Stimulated activated CD8-positive, alpha-beta memory T cell treated with anti-CD3 and anti-CD28 coated beads, Interleukin-15, amount 100 ng/mL, for 1 hour (primary cell): ENCODE results near the gene TIAM2.
"Not testable (repeated sequence)": the region's sequence is repeated elsewhere in the genome, so short reads cannot be mapped to it uniquely, and the experiment has no call there.

Source experiments
- DNase-seq: peaks from one replicate; pipeline ENCODE4 v3.0.0-alpha.2; 2020; ENCODE audit warnings: low read depth

The TIAM2 gene

DNA sequence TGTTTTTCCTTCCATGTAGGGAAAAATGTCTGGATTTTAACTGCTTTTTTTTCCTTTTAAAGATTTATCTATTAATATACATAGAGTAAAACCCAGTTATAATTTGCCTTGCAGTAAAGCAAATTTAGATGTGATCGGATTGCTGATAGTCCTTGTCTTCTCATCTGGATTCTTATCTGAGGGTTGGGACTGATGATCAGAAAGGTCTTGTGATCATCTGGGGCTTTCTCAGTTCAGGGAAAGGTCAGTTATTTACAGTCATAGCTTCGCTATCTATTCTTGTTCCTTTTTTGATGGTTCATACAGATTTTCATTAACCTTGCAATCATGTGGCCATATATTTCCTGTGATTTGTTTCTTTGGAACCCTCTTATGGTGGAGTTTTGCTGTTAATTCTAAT is 204.9 kb downstream of the TIAM2 start:
- no peak for DNase-seq

DNA sequence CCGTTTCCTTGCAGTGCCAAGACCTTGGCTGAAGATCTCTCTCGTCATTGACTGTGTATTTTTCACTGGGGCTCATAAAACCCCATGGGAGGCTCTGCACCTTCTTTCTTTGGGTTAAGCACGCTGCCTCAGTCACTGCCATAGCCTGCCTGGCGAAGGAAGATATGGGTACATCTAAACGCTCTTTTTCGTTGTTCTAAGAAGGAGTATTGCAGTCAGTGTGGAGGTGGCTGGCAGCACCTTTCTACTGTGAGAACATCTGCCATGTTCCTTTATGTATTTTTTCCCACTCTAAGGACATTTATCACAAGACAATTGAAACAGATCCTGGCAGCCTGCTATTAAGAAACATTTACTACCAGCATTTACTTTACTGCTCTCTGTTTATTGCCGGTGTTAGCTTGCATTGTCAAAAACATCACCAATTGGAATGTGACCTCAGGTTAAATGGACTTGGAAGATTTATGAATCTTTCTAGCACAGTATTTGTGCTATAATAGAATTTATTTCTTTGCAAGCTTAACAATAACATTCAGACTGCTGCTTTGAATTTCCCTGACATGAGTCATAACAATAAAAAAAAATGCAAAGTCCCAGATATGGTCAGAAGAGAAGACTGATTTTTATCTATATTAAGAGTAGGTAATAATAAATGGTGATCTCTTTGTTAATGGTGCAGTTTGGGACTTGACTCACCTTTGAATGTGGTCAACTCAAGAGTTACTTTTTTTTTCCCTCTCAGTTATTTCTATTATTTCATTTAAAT is 206.5 kb downstream of the TIAM2 start:
- no peak for DNase-seq

DNA sequence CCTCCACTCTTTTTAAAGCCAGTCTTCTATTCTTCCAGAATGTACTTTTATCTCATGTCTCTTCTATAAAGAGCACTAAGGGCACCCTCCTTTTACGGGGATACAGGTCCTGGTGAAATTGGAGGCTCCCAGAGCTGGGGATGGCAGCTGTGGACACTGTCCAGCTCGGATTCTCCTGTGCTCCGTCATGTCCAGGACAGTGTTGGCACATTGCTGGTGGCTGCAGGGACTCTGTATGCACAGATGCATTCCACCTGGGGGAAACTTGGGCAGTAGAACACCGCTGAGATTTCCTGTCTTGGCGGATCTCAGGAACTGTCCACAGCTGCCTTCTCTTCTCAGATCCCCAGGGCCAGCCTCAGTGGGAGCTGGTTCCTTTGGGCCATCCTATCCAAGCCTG is 212.1 kb downstream of the TIAM2 start:
- no peak for DNase-seq

DNA sequence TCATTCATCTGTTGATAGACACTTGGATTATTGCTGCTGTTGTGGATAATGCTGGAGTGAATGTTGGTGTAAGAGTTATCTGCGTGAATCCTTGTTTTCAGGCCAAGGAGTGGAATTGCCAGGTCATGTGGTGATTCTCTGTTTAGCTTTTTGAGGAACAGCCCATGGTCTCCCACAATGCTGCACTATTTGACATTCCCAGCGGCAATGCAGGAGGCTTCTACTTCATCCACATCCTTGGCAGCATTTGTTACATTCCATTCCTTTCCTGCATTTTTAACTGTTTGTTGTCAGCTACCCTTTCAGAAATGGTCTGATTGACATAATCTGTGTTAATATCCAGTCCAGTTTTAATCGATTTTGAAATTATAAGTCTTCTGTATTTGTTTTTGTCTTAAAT is 217.0 kb downstream of the TIAM2 start:
- DNase-seq = no peak

DNA sequence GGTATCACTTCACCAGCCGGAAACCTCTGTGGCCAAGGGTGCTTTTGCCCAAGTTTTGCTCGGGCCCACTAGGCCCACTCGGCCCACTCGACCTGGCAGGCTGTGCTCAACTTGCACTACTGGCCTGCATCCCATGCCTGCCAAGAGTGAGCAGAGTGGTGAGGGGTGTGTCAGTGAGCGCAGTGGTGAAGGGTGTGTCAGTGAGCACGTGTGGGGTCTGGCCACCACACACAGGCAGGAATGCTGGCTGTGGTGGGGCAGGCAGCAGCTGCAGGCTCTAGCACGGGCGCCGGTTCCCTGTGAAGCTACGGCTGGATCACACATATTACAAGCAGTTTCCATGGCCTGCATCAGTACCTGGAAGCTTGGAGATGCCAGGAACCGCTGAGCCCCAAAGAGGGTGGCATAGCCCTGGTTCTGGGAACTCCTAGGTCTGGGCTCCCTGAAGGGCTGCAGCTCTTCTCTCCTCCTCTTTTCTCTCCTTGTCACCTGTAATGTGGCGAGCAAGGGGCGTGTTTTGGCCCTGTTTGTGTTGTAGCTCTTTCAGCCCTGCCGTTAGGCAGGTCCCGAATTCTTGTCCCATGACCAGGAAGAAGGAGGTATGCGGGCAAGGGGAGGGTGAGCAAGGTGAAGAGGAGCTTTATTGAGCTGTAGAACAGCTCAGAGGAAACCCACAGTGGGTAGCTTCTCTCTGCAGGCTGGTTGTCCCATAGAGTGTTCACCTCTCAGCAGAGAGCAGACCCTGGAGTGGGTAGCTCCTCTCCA is 217.7 kb downstream of the TIAM2 start:
- DNase-seq = no peak

DNA sequence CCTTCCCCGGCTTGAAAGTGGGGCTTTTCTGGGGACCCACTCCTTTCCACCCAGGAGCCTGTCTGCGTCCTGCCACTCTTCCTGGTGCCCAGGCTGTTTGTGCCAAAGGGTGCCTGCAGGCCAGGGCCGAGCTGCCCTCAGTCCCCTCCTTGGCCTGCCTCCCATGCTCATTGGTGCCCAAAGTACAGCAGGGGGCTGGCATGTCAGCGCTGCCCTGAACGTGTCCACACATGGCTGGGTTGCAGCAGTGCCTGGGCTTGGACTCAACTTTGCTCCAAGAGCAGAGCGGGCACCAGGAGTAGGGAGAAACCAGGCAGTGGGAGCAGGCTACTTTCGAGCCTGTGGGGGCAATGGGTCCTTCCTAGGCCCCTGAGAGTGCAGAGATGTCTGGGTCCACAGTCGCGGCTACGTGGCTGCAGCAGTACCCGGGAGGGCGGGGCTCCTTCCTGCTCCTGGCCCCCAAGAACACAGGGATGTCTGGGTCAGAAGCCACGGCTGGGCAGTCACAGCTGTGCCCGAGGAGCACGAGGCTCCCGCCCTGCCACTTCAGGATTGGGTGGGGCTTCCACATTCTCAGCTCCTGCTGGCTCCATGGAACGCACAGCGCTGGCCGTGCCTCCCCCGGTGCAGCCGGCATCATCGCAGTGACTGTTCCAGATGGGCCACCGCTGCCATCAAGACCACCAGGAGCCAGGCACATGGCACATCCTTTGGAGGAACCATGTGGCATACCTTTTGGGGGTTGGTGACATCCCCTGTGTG is 218.7 kb downstream of the TIAM2 start:
- DNase-seq = no peak

DNA sequence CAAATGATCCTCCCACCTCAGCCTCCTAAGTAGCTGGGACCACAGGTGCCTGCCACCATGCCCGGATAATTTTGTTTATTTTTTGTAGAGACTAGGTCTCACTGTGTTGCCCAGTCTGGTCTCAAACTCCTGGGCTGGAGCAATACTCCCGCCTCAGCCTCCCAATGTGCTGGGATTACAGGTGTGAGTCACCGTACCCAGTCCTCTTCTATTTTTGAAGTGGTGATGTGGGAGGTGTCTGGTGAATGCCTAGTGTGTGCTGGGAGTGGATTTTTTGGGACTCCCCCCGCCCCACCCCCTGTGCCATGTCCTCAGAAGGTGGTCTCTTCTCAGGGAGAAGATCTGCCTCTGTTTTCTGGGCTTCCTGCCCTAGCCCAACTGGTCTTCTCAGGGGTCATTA is 220.8 kb downstream of the TIAM2 start:
- no peak for DNase-seq

DNA sequence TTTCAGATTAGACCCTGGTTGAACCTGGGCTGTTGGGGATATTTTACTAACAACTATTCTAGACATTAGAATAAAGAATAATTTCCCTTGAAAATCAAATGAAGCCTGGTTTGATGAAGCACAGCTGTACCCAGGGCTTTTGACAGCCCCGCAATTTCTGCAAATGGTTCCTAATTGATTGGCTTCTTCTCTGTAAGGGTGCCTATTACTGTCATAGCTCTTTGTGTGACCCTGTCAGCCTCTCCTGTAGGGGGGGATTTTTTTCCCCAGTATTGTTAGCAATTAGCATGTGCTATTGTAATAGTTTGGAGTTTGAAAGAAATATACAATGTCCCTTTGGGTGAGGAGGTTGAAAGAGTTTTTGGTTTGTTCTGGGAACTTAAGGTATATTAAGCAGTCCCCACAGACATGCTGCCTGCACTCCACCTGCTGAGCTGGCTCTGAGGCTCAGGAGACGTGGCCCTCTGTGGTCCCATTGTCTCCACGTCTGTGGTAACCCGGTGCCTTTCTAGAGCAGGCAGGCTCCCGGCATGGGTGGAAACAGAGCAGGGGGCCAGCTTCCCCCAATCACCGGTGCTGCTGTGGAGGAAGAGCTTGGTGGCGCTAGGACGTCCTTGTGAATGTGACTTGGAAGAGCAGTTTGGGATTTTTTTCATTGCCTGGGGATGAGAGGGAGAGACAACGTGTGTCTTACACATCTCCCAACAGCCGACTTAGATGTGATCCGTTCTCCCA is 221.4 kb downstream of the TIAM2 start:
- no peak for DNase-seq

DNA sequence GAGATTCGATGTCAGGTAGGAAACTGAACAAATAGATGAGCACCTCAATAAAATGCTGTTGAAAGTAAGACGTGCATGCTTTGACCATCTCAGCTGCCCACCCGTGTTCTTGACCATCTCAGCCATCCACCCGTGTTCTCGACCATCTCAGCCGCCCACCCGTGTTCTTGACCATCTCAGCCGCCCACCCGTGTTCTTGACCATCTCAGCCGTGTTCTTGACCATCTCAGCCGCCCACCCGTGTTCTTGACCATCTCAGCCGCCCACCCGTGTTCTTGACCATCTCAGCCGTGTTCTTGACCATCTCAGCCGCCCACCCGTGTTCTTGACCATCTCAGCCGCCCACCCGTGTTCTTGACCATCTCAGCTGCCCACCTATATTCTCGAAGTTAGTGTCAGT is 223.6 kb downstream of the TIAM2 start:
- DNase-seq = not testable (repeated sequence)

DNA sequence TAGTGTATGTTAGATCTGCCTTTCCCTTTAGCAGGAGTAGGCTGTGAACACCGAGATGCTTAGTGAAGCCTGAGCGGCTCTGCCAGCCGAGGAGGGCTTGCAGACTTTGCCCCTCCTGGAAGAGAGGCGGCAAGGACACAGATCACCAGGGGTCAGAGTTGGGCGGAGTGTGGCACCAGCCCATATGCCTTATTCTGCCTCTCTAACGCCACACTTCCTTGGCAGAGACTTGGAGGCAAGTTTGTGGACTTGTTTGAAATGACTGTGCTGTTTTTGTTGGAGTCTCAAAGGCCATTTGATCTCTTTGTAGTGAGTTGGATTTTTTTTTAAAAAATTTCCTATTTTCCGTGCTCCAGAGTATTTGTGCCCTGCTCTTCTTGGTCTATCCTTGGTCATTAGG is 224.2 kb downstream of the TIAM2 start:
- no peak for DNase-seq

DNA sequence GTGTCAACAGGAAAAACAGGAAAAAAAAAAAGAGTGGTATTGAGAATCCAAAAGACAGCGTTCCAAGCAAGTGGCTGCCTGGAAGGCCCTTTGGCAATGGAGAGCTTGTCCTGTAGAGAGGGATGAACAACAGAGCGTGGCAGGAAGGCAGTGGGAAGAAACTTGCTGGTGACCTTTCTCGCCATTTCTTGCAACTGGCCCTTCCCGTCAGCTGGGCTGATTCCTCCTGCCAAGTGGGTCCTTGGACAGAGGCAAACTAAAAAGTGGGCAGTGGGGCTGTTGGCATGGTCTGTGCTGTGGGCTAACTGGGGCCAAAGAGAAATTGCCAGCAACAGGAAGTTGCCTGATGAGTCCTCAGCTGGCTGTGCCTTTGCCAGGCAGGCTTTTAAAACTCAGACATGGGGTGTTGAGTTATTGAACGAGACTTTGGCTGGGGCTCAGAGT is 224.8 kb downstream of the TIAM2 start:
- DNase-seq = no peak

DNA sequence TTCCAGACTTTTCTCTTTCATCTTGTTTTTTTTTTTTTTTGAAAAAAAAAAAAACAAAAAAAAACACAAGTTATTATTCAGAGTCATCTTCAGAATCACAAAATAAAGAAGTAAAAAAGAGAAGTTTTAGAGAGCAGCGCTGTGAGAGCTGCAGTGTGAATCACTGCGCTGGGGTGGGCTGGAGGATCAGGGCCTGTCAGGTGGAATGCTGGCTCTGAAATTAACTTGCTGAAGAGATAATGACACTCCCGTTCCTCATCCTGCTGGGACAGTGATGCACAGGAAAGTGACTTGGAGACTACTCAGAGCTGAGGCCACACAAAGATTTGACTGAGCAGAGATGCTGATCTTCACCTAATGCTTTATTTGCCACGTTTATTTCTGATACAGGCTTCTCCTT is 226.0 kb downstream of the TIAM2 start:
- no peak for DNase-seq

DNA sequence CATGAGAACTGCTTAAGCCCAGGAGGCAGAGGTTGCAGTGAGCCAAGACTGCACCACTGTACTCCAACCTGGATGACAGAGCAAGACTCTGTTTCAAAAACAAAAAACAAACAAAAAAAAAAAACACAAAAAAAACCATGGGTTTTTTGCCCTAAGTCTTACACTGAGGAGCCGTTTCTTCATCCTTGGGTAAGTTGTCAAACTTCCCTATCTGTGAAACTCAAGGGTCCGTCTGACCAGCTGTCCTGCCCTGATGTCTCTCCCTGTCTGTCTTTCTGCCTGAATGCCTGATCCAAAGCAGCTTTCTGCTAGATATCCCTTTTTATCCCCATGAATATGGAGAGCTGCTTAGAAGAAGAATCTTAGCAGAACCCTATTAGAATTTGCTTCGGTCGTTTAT is 227.4 kb downstream of the TIAM2 start:
- DNase-seq = no peak

DNA sequence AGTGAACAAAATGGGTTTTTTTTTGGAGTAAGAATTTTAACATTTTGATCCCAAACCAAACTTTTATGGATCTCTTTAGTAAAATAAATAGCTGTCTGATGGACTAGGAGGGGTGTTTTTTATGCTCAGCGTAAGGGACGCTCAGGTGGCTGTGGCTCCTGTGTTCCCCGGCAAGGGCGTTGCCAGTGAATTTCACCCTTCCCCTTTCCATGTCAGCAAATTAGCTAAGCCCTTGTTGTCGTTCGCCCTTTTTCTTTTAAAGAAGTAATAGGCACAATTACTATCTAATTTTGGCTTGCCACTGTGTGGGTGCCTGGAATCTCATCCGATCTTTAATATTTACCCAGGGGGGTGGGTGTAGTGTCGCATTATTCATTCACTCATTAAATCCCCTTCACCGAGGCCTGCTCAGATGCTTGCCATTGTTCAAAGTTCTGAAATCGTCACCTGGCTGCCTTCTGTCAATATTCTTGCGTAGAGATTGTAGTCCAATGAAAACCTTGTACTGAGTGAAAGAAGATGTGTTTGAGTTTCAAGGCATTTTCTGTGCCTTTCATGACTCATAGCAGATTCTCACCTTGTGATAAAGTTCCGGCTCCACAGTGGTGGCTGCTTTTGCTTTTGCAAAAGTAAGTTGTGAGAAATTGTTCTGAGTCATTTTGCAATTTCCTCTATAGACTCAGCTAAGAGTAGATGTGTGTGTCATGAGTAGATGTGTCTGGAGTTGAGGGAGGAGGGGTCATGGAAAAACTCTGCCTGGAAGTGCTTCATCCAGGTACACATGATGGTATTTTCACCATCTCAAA is 228.7 kb downstream of the TIAM2 start:
- DNase-seq = no peak

DNA sequence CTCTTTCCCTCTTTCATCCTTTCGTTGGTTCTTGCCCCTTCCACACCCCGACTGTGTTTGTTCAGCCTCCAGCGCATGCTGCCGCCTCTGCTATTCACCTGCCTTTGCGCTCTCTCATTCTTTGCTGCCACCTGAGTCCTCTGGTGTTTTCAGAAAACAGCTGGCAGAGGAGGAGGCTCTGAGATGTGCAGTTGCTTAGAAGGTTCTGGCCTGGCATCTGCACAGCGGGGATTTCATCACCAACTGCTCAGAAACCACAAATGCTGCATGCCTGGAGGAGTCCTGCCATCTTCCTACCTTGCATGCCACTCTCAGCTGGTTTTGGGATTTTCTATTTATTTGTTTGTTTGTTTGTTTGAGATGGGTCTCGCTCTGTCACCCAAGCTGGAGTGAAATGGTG is 229.5 kb downstream of the TIAM2 start:
- DNase-seq = no peak

DNA sequence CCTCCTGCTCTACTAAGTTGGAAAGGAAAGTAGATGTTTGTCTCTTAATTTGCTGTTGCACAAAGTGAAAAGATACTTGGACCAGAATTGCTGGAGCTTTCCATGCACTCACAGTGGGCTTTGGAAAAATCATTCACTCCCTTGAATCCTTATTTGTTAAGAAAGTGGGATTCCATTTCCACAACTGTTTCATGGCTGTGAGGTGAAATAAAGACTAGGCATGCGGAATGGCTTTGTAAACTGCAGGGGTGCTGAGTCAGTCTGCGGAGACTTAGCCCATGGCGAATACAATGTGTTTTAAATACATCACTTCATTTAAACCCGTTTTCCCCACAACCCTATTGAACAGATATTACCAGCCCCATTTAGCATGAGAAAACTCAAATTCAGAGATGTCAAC is 231.9 kb downstream of the TIAM2 start:
- DNase-seq = no peak

DNA sequence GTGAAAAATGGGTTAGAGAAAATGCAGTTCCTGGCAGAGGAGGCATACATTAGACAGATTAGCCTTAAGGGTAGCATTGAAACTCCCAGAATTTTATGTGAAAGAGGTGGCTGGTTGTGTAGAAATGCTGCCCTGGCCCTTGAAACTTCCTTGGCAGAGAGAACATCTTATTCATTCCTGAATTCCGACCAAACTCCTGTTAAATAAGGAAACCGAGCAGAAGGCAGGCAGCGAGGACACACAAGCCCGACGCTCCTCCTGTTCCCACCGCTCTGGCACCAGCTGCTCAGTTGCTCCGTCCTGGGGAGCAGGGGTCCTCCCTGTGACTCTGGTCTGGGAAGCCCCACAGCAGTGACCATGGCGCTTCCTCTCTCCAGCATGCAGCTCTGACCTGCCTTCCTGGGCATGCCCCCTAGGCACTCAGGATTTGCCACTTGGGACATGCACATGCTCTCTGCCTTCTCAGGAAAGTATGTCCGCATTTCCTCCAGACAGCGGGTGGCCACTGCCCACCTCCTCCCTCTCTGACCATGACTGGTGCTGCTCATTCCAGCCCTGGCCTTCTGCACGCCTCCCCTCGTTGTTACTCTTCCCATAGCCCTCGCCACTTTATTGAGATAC is 233.5 kb downstream of the TIAM2 start:
- no peak for DNase-seq

DNA sequence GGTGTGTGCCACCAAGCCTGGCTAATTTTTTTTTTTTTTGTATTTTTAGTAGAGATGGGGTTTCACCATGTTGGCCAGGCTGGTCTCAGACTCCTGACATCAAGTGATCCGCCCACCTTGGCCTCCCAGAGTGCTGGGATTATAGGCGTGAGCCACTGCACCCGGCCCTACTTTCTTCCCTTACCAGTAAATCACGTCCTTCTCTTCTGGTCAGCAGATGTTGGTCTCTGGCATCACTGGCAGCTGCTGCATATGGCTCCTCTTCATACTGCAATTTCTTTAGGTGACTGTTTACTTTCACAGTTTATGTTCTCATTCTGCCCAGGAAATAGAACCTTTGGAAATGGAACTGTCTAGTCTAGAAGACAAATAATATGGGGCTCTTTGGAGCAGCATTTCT is 235.9 kb downstream of the TIAM2 start:
- not testable (repeated sequence) for DNase-seq

DNA sequence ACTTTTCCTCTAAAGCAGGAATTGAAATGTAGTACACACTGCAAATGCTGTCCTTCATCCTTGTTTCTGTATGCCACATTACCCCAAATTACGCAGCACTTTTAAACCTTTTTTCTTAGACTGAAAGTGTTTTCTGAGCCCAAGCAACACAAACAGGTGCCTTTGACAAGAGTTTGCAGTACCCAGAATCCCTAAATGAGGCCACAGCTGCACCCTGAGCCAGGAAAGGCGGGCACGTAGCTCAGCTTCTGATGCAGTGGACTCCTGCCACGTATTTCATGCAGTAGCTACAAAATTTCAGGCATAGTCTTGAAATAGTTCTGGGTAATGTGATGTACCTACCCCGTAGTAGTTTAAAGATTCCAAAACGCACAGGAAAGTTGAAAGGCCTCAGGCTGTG is 237.7 kb downstream of the TIAM2 start:
- DNase-seq = no peak

DNA sequence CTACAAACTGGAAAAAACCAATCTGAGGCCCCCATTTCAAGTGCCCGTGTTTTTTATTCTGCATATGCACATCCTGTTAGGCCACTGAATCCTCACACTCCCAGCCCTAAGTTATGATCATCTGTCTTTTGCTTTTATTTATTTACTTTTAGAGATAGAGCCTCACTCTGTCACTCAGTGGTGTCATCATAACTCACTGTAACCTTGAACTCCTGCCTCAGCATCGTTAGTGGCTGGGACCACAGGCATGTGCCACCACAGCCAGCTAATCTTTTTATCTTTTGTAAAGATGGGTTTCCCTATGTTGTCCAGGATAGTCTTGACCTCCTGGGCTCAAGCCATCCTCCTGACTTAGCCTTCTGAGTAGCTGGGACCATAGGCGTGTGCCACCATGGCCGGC is 239.1 kb downstream of the TIAM2 start:
- no peak for DNase-seq

DNA sequence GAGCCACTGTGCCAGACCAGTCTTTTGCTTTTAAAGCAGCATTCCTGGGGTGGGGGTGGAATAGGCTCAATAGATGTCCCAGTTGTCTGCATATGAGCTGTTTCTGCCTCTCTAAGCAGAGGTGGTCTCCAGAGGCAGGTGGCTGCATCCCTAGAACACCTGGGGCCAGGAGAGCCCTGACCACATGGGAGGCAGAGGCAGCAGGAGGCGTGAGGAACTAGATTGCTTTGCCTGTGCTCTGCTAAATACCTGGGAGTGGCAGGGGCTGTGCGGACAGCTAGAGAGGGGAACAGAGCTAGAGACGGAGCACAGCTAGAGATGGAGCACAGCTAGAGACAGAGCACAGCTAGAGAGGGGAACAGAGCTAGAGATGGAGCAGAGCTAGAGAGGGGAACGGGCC is 239.6 kb downstream of the TIAM2 start:
- DNase-seq = no peak
